HTERT RPE-1 (cell line): Measurements from ENCODE around the gene MADCAM1.

Experiments
- in situ Hi-C: fragments of 300-500 bp; cut with MboI; formaldehyde crosslinking; loops from 4 replicates; pipeline ENCODE4 v1.14.3; 2020; ENCODE audit warnings: low sequenced_read_pairs

MADCAM1 gene

DNA sequence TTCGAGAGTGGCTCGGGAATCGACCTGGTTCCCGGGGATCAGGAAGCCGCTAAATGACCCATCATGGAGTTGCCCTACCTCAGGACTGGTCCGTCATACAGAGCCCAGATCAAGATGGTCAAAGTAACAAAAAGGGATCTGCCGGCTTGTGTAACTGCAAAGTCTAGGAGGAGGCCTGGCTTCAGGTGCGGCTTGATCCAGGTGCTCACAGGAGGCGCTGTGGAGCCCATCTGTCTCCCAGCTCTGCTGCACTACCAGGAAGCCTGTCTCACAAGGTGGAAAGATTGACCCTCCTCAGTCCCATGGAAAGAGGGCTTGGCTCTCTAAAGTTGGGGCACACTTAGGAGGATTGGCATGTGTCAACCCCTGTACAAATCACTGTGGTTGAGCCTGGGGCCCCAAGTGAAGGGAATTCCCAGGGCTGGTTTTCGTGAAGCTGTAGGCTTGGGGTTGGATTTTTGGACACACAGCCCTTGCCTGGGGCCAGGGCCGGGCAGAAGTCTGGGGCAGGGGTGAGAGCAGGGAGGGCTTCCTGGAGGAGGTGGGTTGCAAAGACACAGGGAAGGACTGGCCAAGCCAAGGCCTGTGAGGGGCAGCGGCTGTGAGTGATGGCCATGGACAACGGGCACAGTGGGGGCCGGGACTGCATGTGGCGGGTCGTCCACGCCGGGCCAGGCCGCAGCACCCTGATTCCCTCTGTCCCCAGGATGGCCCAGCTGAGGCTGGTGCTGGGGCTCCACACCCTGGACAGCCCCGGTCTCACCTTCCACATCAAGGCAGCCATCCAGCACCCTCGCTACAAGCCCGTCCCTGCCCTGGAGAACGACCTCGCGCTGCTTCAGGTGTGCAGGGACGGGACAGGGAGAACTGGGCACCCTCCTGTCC is 51.8 kb downstream of the MADCAM1 start:
- in situ Hi-C loops, result no loop called here

- in situ Hi-C loops, result no loop called here
Observed at GRCh38 chr19:548886-549830, 52.9 kb downstream of the MADCAM1 start.

- in situ Hi-C loops, result no loop called here
Observed at GRCh38 chr19:554817-555216, 58.5 kb downstream of the MADCAM1 start.
